Neural cell (in vitro differentiated cells): ENCODE results near the gene SAMD10.

Experiments
- CTCF ChIP-seq: fragments of 450-650 bp; IDR thresholded peaks from 2 replicates; pipeline ENCODE4 v1.5.1; 2014; ENCODE audit warnings: antibody characterized with exemption, mild to moderate bottlenecking, moderate library complexity; ENCODE audit not compliant: poor library complexity, severe bottlenecking
- EP300 ChIP-seq: fragments of 450-650 bp; conservative IDR thresholded peaks from 2 replicates; pipeline ENCODE4 v1.6.1; 2014; ENCODE audit warnings: antibody characterized with exemption, mild to moderate bottlenecking, moderate library complexity; ENCODE audit not compliant: poor library complexity, severe bottlenecking
- EZH2 ChIP-seq: fragments of 200-600, 300-800 bp; shearing (Covaris generic), sonication (generic); IDR thresholded peaks from 2 replicates; pipeline ENCODE4 v1.6.1; 2014; ENCODE audit warnings: antibody characterized with exemption, low read length, borderline replicate concordance, mild to moderate bottlenecking; ENCODE audit not compliant: insufficient read depth, poor library complexity, severe bottlenecking
- POLR2AphosphoS5 ChIP-seq: IDR thresholded peaks from 2 replicates; pipeline ENCODE4 v1.6.1; 2012
- RAD21 ChIP-seq: fragments of 450-650 bp; conservative IDR thresholded peaks from 2 replicates; pipeline ENCODE4 v1.6.1; 2014; ENCODE audit warnings: antibody characterized with exemption, mild to moderate bottlenecking, moderate library complexity
- REST ChIP-seq: IDR thresholded peaks from 2 replicates; pipeline ENCODE4 v1.6.1; 2012; ENCODE audit warnings: borderline replicate concordance
- SMC3 ChIP-seq: fragments of 450-650 bp; conservative IDR thresholded peaks from 2 replicates; pipeline ENCODE4 v1.6.1; 2014; ENCODE audit warnings: antibody characterized with exemption, mild to moderate bottlenecking, moderate library complexity; ENCODE audit not compliant: poor library complexity
- TAF1 ChIP-seq: IDR thresholded peaks from 2 replicates; pipeline ENCODE4 v1.6.1; 2012; ENCODE audit warnings: low read depth

- TF ChIP-seq POLR2AphosphoS5 (no peak), EZH2 (no peak), CTCF (no peak), RAD21 (no peak), TAF1 (no peak), EP300 (no peak), SMC3 (peak; percentile 18), REST (no peak)
Measured at GRCh38 chr20:63968928-63969760, 10.3 kb downstream of the SAMD10 start.
